Muscle of arm (tissue), 12 donors: ENCODE data around the gene MACROD2. TPM values are rescaled to one million over a fixed set of nuclear protein-coding genes. Genes with fewer than 3 reads are reported as not detected.

Experiments used
- DNase-seq: peaks from one replicate; pipeline ENCODE4 v3.0.0-alpha.2; 2013
- polyA plus RNA-seq, 12 donors: library from polyadenylated mRNA; unstranded; fragments of 120-200 nt; gene quantifications; one replicate each; pipeline ENCODE4 v1.2.1, GENCODE V29; 2013; ENCODE audit not compliant: insufficient read length in 12 of 12

The MACROD2 gene
- polyA plus RNA-seq, 12 donors, result 2.7 to 19.1 (median 4.0) TPM; not detected in 1

- DNase-seq, result no peak
Observed at GRCh38 chr20:14800707-14801425, 805.5 kb downstream of the MACROD2 start.

GRCh38 chr20:14801591-14802325 lies 806.4 kb downstream of the MACROD2 start:
- DNase-seq, result no peak

GRCh38 chr20:14807224-14807623 lies 811.9 kb downstream of the MACROD2 start:
- no peak for DNase-seq

- no peak for DNase-seq
Observed at GRCh38 chr20:14815340-14815739, 820.0 kb downstream of the MACROD2 start.

- no peak for DNase-seq
Observed at GRCh38 chr20:14816471-14816870, 821.2 kb downstream of the MACROD2 start.

- DNase-seq, result no peak
Observed at GRCh38 chr20:14817101-14817500, 821.8 kb downstream of the MACROD2 start.

GRCh38 chr20:14820771-14821170 lies 825.5 kb downstream of the MACROD2 start:
- DNase-seq, result no peak

- DNase-seq, result no peak
Observed at GRCh38 chr20:14821251-14821650, 825.9 kb downstream of the MACROD2 start.

GRCh38 chr20:14824996-14825395 lies 829.7 kb downstream of the MACROD2 start:
- DNase-seq, result no peak

- no peak for DNase-seq
Observed at GRCh38 chr20:14826543-14827313, 831.4 kb downstream of the MACROD2 start.

GRCh38 chr20:14828459-14828858 lies 833.1 kb downstream of the MACROD2 start:
- DNase-seq, result no peak

- DNase-seq, result no peak
Observed at GRCh38 chr20:14829906-14830305, 834.6 kb downstream of the MACROD2 start.

GRCh38 chr20:14830466-14830865 lies 835.1 kb downstream of the MACROD2 start:
- no peak for DNase-seq

- DNase-seq, result no peak
Observed at GRCh38 chr20:14830899-14831298, 835.6 kb downstream of the MACROD2 start.

GRCh38 chr20:14832630-14833029 lies 837.3 kb downstream of the MACROD2 start:
- no peak for DNase-seq

- peak; percentile 4 for DNase-seq
Observed at GRCh38 chr20:14838663-14839628, 843.6 kb downstream of the MACROD2 start.

GRCh38 chr20:14845199-14846160 lies 850.2 kb downstream of the MACROD2 start:
- no peak for DNase-seq

- no peak for DNase-seq
Observed at GRCh38 chr20:14848806-14849205, 853.5 kb downstream of the MACROD2 start.

GRCh38 chr20:14853079-14853478 lies 857.8 kb downstream of the MACROD2 start:
- DNase-seq, result no peak

- peak; percentile 14 for DNase-seq
Observed at GRCh38 chr20:14855171-14855570, 859.9 kb downstream of the MACROD2 start.
